Karpas-422 (cell line): ENCODE data around the gene ORC1. TPM values are rescaled to one million over a fixed set of nuclear protein-coding genes. Genes with fewer than 3 reads are reported as not detected.
"Not testable (repeated sequence)": the region's sequence is repeated elsewhere in the genome, so short reads cannot be mapped to it uniquely, and the experiment has no call there.

Source experiments
- DNase-seq: peaks from one replicate; pipeline ENCODE4 v3.0.0-alpha.2; 2015
- H2AFZ ChIP-seq: fragments of 200-600 bp; sonication (generic); 2 replicates; pipeline ENCODE4 v1.6.1; 2014; ENCODE audit warnings: antibody characterized with exemption, low read length, mixed read lengths
- H3K27ac ChIP-seq: fragments of 200-600 bp; sonication (generic); 2 replicates; pipeline ENCODE4 v1.5.1; 2014; ENCODE audit warnings: mild to moderate bottlenecking, low read length, moderate library complexity
- H3K27me3 ChIP-seq: fragments of 200-600 bp; sonication (generic); 2 replicates; pipeline ENCODE4 v1.6.1; 2014; ENCODE audit warnings: low read length, mixed read lengths
- H3K36me3 ChIP-seq: fragments of 200-600 bp; sonication (generic); 2 replicates; pipeline ENCODE4 v1.6.1; 2014; ENCODE audit warnings: low read length, mixed read lengths; ENCODE audit not compliant: insufficient read depth
- H3K4me1 ChIP-seq: fragments of 200-600 bp; sonication (generic); 2 replicates; pipeline ENCODE4 v1.6.1; 2014; ENCODE audit warnings: mild to moderate bottlenecking, low read length, mixed read lengths
- H3K4me2 ChIP-seq: fragments of 200-600 bp; sonication (generic); 2 replicates; pipeline ENCODE4 v1.6.1; 2014; ENCODE audit warnings: low read length, low read depth, mild to moderate bottlenecking; ENCODE audit not compliant: poor library complexity, severe bottlenecking
- H3K4me3 ChIP-seq: fragments of 200-600 bp; sonication (generic); 2 replicates; pipeline ENCODE4 v1.5.1; 2014; ENCODE audit warnings: mild to moderate bottlenecking, antibody characterized with exemption, low read length, mixed read lengths
- H3K79me2 ChIP-seq: fragments of 200-600 bp; sonication (generic); 2 replicates; pipeline ENCODE4 v1.6.1; 2014; ENCODE audit warnings: mild to moderate bottlenecking, low read length, mixed read lengths
- H3K9ac ChIP-seq: fragments of 200-600 bp; sonication (generic); 2 replicates; pipeline ENCODE4 v1.6.0; 2014; ENCODE audit warnings: low read length
- H3K9me2 ChIP-seq: fragments of 200-600 bp; sonication (generic), shearing (Covaris generic); replicated peaks from 2 replicates; pipeline ENCODE4 v1.6.0; 2014; ENCODE audit warnings: mild to moderate bottlenecking, low read length, moderate library complexity; ENCODE audit not compliant: insufficient read depth
- H3K9me3 ChIP-seq: fragments of 300-700, 200-600 bp; sonication (generic); 2 replicates; pipeline ENCODE4 v1.6.1; 2014; ENCODE audit warnings: low read length, mixed read lengths
- H4K20me1 ChIP-seq: fragments of 200-600 bp; sonication (generic); 2 replicates; pipeline ENCODE4 v1.6.1; 2014; ENCODE audit warnings: mild to moderate bottlenecking, antibody characterized with exemption, low read length, low read depth; ENCODE audit not compliant: insufficient read depth
- total RNA-seq: library from RNA; depleted of rRNA; stranded (reverse); fragments of >200 nt; shearing (Covaris generic); gene quantifications from 2 replicates; pipeline ENCODE4 v1.2.3, GENCODE V29; 2014; ENCODE audit warnings: low replicate concordance

The ORC1 gene
- total RNA-seq, 1 experiment from 2014 or later = 14.6 TPM

DNA sequence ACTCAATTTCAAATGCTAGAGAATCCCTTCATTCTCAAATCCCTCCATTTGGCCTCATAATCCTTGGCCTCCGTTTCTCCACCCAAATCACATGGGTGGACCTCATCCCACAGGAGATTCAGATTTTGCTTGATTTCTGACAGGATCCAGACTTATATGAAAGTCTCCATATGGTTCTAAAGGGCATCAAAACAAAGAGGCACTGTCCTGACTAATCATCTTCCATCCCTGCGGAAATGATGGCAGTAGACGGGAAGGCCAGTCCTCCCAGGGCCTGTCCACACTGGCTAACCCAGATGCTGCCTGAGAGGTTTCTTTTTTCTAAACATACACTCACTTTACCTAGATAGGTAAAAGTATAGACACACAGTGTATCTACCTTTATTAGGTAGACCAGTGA lies 18.8 kb downstream of the ORC1 start:
- Histone ChIP-seq H2AFZ (no peak overlapping the region), H3K36me3 (peaks cover 68% of the 10 kb centered on the region; the same call in 1 of the 2 replicates), H3K27me3 (no peaks in the 10 kb centered on the region), H4K20me1 (no peaks in the 10 kb centered on the region), H3K4me2 (no peak overlapping the region), H3K27ac (no peak overlapping the region), H3K9me3 (no peaks in the 10 kb centered on the region), H3K4me1 (no peaks in the 10 kb centered on the region), H3K4me3 (no peak overlapping the region), H3K9me2 (no peaks in the 10 kb centered on the region), H3K9ac (no peak overlapping the region), H3K79me2 (peaks cover 7% of the 10 kb centered on the region)
- DNase-seq = no peak

DNA sequence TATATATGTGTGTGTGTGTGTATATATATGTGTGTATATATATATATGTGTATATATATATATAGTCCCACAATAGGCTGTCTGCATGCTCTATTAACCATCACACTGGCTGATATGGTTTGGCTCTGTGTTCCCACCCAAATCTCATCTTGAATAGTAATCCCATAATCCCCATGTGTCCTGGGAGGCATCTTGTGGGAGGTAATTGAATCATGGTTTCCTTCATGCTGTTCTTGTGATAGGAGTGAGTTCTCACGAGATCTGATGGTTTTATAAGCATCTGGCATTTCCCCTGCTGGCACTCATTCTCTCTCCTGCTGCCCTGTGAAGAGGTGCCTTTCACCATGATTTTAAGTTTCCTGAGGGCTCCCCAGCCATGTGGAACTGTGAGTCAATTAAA lies 34.4 kb downstream of the ORC1 start:
- H3K36me3 ChIP-seq = peaks cover 20% of the 10 kb centered on the region
- not testable (repeated sequence) for H3K4me3 ChIP-seq, H3K9me3 ChIP-seq, H3K27me3 ChIP-seq, H2AFZ ChIP-seq, H4K20me1 ChIP-seq, H3K27ac ChIP-seq, H3K79me2 ChIP-seq, H3K9ac ChIP-seq, DNase-seq, H3K4me1 ChIP-seq, H3K9me2 ChIP-seq, H3K4me2 ChIP-seq

GRCh38 chr1:52368383-52369172 lies 35.6 kb downstream of the ORC1 start:
- no peaks in the 10 kb centered on the region for H3K9me3 ChIP-seq
- peak; percentile 79 for DNase-seq
- no peaks in the 10 kb centered on the region for H4K20me1 ChIP-seq
- H3K9ac ChIP-seq = peak overlapping the region; percentile 58
- H3K4me3 ChIP-seq = peak overlapping the region; percentile 52; the same call in 1 of the 2 replicates
- H3K4me2 ChIP-seq = peak overlapping the region; percentile 62
- no peaks in the 10 kb centered on the region for H3K9me2 ChIP-seq
- H3K4me1 ChIP-seq = peaks cover 15% of the 10 kb centered on the region
- no peaks in the 10 kb centered on the region for H3K27me3 ChIP-seq
- H3K36me3 ChIP-seq = peaks cover 15% of the 10 kb centered on the region; the same call in 1 of the 2 replicates
- H3K79me2 ChIP-seq = peaks cover 19% of the 10 kb centered on the region
- no peak overlapping the region for H3K27ac ChIP-seq
- H2AFZ ChIP-seq = 0 out of 2 replicates have a peak overlapping the region, but pooled peaks have one; percentile 33

DNA sequence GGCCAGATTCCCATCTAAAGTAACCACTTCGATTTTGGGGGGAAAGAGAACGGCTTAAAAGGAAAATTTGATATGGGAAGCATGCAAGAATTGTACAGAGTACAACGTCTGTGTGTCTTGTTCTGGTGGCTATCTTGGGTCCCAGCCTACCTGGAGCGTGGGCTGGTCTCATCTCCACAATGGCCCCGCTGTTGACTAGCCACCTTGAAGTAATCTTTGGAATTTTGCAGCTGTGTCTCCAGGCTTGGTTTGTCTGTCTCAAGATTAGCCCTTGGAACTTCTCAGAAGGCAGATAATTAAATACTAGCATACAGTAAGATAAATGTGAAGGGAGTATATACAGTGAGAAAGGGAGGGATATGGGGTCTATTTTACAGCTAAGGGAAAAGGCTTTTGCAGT lies 37.0 kb downstream of the ORC1 start:
- H3K4me2 ChIP-seq = no peak overlapping the region
- H3K9me2 ChIP-seq = no peaks in the 10 kb centered on the region
- H3K79me2 ChIP-seq = peaks cover 23% of the 10 kb centered on the region
- DNase-seq = no peak
- H3K4me3 ChIP-seq = no peak overlapping the region
- H2AFZ ChIP-seq = no peak overlapping the region
- H3K9ac ChIP-seq = no peak overlapping the region
- H3K27ac ChIP-seq = no peak overlapping the region
- H3K27me3 ChIP-seq = no peaks in the 10 kb centered on the region
- H4K20me1 ChIP-seq = no peaks in the 10 kb centered on the region
- H3K4me1 ChIP-seq = peaks cover 15% of the 10 kb centered on the region
- H3K36me3 ChIP-seq = peaks cover 7% of the 10 kb centered on the region; the same call in 1 of the 2 replicates
- H3K9me3 ChIP-seq = no peaks in the 10 kb centered on the region

DNA sequence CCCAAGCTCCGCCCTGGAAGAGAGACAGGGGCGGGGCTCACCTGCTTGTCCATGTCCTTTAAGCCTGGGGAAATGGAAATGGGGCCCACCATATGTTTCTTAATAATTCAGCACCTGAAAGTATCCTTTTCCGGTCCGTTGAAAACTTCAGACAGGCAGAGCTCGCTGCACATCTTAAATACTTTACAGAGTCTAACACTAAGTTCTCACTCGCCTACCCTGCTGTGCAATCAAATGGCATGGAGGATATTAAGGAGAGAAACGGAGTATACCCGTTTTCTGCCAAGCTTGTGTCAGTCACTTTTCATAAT lies 37.8 kb downstream of the ORC1 start:
- peak overlapping the region; percentile 12 for H3K4me2 ChIP-seq
- no peaks in the 10 kb centered on the region for H3K27me3 ChIP-seq
- peaks cover 7% of the 10 kb centered on the region; the same call in 1 of the 2 replicates for H3K36me3 ChIP-seq
- peaks cover 15% of the 10 kb centered on the region for H3K4me1 ChIP-seq
- no peak overlapping the region for H3K27ac ChIP-seq
- H2AFZ ChIP-seq = peak overlapping the region; percentile 1; the same call in 1 of the 2 replicates
- H4K20me1 ChIP-seq = no peaks in the 10 kb centered on the region
- H3K4me3 ChIP-seq = peak overlapping the region; percentile 86
- H3K79me2 ChIP-seq = peaks cover 23% of the 10 kb centered on the region
- peak overlapping the region; percentile 2; the same call in 1 of the 2 replicates for H3K9ac ChIP-seq
- no peak for DNase-seq
- H3K9me3 ChIP-seq = no peaks in the 10 kb centered on the region
- no peaks in the 10 kb centered on the region for H3K9me2 ChIP-seq

DNA sequence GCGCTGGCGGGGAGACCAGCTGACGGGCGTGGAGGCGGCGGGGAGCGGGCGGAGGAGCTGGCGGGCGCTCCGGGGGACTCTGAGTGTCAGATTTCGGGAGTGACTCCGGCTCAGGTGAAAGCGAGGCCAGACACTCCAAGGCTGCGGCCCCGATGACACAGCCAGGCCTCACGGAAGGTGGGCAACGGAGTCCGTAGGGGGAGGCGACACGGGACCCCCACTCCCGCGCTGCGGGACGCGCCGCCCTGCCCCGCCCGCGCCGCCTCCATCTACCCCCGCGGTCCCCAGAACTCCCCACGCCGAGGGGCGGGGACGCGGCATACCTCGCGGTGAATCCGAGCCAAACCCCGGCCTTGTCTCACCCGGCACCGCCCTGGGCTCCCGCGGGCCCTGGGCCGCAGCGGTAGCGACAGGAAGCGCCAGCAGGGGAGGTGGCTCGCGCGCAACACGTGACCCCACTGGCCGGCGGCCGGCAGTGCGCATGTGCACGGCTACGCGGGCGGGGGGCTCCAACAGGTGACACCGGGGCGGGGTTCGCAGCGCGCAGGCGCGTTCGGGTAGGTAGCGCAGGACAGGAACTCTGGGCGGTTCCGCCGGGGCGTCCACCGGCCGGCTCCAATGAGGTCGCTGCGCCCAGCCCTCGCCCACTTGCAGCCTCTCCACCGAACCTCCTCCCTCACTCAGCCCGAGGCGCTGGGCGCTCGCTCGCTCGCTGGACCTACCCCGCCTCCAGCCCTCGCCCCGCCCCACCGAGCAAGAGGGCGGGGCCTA lies 38.3 kb downstream of the ORC1 start, which contains the start of gene CC2D1B:
Gene CC2D1B (minus strand): TSS at position 460 of the 771 bp plus-strand sequence. CDS start 1,585 bp downstream, outside the sequence.
- peaks cover 23% of the 10 kb centered on the region for H3K79me2 ChIP-seq
- H3K9me2 ChIP-seq = no peaks in the 10 kb centered on the region
- no peaks in the 10 kb centered on the region for H3K27me3 ChIP-seq
- peaks cover 7% of the 10 kb centered on the region; the same call in 1 of the 2 replicates for H3K36me3 ChIP-seq
- H4K20me1 ChIP-seq = no peaks in the 10 kb centered on the region
- H3K27ac ChIP-seq = peak within 1 kb of the TSS; percentile 47; the same call in 1 of the 2 replicates
- peak; percentile 99 for DNase-seq
- H3K9me3 ChIP-seq = no peaks in the 10 kb centered on the region
- H3K4me1 ChIP-seq = peaks cover 15% of the 10 kb centered on the region
- peak within 1 kb of the TSS; percentile 90 for H3K4me2 ChIP-seq
- peak within 1 kb of the TSS; percentile 86 for H3K4me3 ChIP-seq
- peak within 1 kb of the TSS; percentile 91 for H2AFZ ChIP-seq
- peak within 1 kb of the TSS; percentile 91 for H3K9ac ChIP-seq

- peak overlapping the region; percentile 91; the same call in 1 of the 2 replicates for H2AFZ ChIP-seq
- no peak for DNase-seq
- H3K9ac ChIP-seq = peak overlapping the region; percentile 91
- H3K4me2 ChIP-seq = peak overlapping the region; percentile 90
- H3K27ac ChIP-seq = peak overlapping the region; percentile 47; the same call in 1 of the 2 replicates
- peaks cover 7% of the 10 kb centered on the region; the same call in 1 of the 2 replicates for H3K36me3 ChIP-seq
- no peaks in the 10 kb centered on the region for H3K9me2 ChIP-seq
- no peaks in the 10 kb centered on the region for H3K9me3 ChIP-seq
- peak overlapping the region; percentile 86 for H3K4me3 ChIP-seq
- no peaks in the 10 kb centered on the region for H4K20me1 ChIP-seq
- H3K4me1 ChIP-seq = peaks cover 15% of the 10 kb centered on the region
- H3K27me3 ChIP-seq = no peaks in the 10 kb centered on the region
- peaks cover 23% of the 10 kb centered on the region for H3K79me2 ChIP-seq
These were observed 39.0 kb downstream of the ORC1 start for GRCh38 chr1:52365071-52365745.
